Thyroid gland (tissue), 4 donors: ENCODE results near the gene NPRL2. TPM values are rescaled to one million over a fixed set of nuclear protein-coding genes. Genes with fewer than 3 reads are reported as not detected.

Source experiments
- DNase-seq, 2 donors: peaks; one replicate each; pipeline ENCODE4 v3.0.0-alpha.2; 2019
- H3K27ac ChIP-seq, 3 donors: fragments of 200-600 bp; sonication (generic); 1 replicate in 2 of 3; 2 replicates in 1 of 3; pipeline ENCODE4 v1.5.1; 2016 to 2019; ENCODE audit warnings: mild to moderate bottlenecking in 1 of 3, moderate library complexity in 1 of 3
- H3K27me3 ChIP-seq: fragments of 200-600 bp; sonication (generic); one replicate; pipeline ENCODE4 v1.5.1; 2019
- H3K36me3 ChIP-seq, 2 donors: fragments of 200-600 bp; sonication (generic); one replicate each; pipeline ENCODE4 v1.5.1; 2016 to 2019
- H3K4me1 ChIP-seq, 2 donors: fragments of 200-600 bp; sonication (generic); one replicate each; pipeline ENCODE4 v1.5.1; 2017 to 2019
- H3K4me3 ChIP-seq, 3 donors: fragments of 200-600 bp; sonication (generic); replicated peaks in 1 of 3; 1 replicate in 2 of 3; 2 replicates in 1 of 3; pipeline ENCODE4 v1.5.1; 2016; ENCODE audit warnings: mild to moderate bottlenecking in 1 of 3
- H3K9me3 ChIP-seq: fragments of 200-600 bp; sonication (generic); one replicate; pipeline ENCODE4 v1.5.1; 2017
- POLR2A ChIP-seq, 2 donors: fragments of 450-650 bp; IDR thresholded peaks; one replicate each; pipeline ENCODE4 v1.6.1; 2017; ENCODE audit warnings: antibody characterized with exemption in 2 of 2, mild to moderate bottlenecking in 2 of 2, moderate library complexity in 1 of 2
- WGBS, 2 donors: methylation state at CpG; one replicate each; pipeline ENCODE4 v1.1.5; 2017; 5-methylcytosine and 5-hydroxymethylcytosine counted together
- intact Hi-C: fragments of 100-400 bp; cut with DNase I; formaldehyde crosslinking; loops from one replicate; pipeline ENCODE4 v1.15.1; 2023
- total RNA-seq, 4 donors: library from RNA; depleted of rRNA; stranded (reverse); fragments of >200 nt; gene quantifications; one replicate each; pipeline ENCODE4 v1.2.3, GENCODE V29; 2016
- TF ChIP-seq, protein P1 (sequence below), 6 experiments: fragments of 200-600 bp in 3 of 6; fragments of 450-650 bp in 3 of 6; sonication (generic) in 3 of 6; IDR thresholded peaks; one replicate each; pipeline ENCODE4 v1.5.1; 2016 to 2019; ENCODE audit warnings: antibody characterized with exemption in 6 of 6, mild to moderate bottlenecking in 2 of 6, inconsistent platforms in 1 of 6, moderate library complexity in 1 of 6

Gene NPRL2
- total RNA-seq, 4 donors from 2014 or later, result 13.4 to 30.6 (median 24.7) TPM

DNA sequence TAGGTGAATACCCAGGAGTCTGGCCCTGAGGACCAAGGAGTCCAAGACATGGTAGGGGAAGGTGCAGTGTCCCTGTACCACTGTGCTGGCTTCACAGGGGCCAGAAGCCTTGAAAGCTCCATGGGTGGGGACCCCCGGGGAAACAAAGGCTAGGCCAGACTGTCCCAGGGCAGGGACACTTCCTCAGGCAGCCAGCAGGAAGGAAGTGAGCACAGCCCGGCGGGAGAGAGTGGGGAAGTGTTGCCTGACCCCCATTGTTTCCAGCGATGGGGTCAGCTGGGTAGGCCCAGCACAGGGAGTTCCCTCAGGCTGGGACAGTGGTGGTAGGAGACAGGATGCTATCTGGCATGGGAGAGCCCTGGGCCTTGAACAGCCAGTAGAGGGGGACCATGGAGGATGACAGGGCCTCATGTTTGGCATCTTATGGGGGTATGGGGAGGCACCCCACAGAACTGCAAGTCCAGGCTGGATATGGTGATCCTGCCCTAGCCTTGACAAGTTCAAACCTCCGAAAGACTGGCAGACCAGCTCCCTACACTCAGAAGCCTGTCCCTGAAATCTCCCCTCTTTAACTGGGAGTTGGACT lies 26.9 kb downstream of the NPRL2 start:
- 79 to 81% methylated on average over 4 to 5 of the region's 5 CpGs for WGBS, 2 donors
- no peak for DNase-seq
- TF ChIP-seq, protein P1, sequence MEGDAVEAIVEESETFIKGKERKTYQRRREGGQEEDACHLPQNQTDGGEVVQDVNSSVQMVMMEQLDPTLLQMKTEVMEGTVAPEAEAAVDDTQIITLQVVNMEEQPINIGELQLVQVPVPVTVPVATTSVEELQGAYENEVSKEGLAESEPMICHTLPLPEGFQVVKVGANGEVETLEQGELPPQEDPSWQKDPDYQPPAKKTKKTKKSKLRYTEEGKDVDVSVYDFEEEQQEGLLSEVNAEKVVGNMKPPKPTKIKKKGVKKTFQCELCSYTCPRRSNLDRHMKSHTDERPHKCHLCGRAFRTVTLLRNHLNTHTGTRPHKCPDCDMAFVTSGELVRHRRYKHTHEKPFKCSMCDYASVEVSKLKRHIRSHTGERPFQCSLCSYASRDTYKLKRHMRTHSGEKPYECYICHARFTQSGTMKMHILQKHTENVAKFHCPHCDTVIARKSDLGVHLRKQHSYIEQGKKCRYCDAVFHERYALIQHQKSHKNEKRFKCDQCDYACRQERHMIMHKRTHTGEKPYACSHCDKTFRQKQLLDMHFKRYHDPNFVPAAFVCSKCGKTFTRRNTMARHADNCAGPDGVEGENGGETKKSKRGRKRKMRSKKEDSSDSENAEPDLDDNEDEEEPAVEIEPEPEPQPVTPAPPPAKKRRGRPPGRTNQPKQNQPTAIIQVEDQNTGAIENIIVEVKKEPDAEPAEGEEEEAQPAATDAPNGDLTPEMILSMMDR (IDR thresholded peaks at IDR 0.05), result no peak
- no peak for TF ChIP-seq POLR2A (IDR thresholded peaks at IDR 0.05)
- Histone ChIP-seq H3K27ac (peak overlapping the region; percentile 22 to 98 (median 96)), H3K4me1 (peaks cover 31 to 51% of the 10 kb centered on the region in 2 donors), H3K9me3 (no peaks in the 10 kb centered on the region), H3K27me3 (no peaks in the 10 kb centered on the region), H3K4me3 (no peak overlapping the region), H3K36me3 (peaks cover 4 to 5% of the 10 kb centered on the region in 2 donors)
- intact Hi-C loops, result no loop called here

DNA sequence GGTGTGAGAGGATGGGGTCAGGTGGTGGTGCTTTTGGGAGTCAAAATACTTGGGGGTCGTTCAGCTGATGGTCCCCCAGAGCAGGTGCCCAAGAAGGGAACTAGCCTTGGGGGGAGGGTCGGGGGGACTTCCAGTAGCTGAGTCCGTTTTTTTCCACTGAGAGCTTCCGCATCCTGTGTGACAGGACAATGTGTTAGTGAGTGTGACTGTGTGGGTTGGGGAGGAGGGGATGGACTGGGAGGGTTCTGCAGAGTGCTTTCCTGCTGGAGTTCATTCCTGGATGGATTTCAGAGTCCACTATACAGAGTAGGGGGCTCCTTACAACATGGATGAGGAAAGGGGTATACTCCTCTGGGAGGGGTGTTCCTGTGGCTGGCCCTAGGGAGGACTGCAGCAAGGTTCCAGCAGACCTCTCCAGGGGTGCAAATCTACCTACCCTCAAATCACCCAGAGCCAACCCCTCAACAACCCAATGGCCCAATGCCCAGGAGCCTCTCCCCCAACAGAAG lies 27.4 kb downstream of the NPRL2 start:
- Histone ChIP-seq H3K27me3 (no peaks in the 10 kb centered on the region), H3K4me3 (no peak overlapping the region), H3K9me3 (no peaks in the 10 kb centered on the region), H3K4me1 (peaks cover 32 to 54% of the 10 kb centered on the region in 2 donors), H3K36me3 (peaks cover 7 to 9% of the 10 kb centered on the region in 2 donors), H3K27ac (peak overlapping the region; percentile 44 to 98 (median 96))
- intact Hi-C loops, result no loop called here
- DNase-seq, result no peak
- no peak for TF ChIP-seq POLR2A (IDR thresholded peaks at IDR 0.05)
- TF ChIP-seq, protein P1 (IDR thresholded peaks at IDR 0.05), result no peak
- 48% methylated on average over 4 of the region's 4 CpGs; no CpG with 5 or more reads in 1 of the 2 donors for WGBS, 2 donors

DNA sequence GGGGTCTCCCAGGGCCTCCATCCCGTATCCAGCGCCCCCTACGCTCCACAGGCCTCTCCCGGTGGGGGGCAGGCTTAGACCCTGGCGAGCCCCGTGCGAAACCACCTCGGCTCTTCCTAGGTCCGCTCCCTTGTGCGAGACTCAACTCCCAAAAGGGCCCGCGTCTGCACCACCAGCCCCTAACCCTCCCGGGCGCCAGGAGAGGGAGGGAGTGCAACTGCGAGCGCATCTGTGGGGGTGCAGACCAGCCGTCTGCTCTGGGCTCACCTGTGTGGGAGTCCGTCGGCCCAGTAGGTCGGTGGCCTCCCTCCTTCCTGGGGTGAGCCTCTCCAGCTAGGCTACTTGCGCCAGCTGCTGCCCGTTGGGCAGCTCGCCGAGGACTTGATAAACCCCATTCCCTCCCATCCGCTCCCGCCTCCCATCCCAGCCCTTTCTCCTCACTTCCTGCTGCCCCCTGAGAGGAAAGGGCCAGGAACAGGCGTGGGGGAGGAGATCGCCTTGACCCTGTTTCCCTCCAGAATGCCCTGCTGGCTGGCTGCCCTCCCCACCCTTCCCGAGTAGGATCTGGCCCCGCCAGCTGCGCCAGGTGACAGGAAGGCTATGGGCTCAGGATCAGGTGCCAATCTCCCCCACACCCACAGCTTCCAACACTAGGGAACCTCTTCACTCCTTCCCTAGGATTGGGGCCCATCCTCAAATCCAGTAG lies 28.0 kb downstream of the NPRL2 start, which contains the start of gene HYAL2:
HYAL2 (minus strand) TSS at position 360 of the 706 bp plus-strand sequence. CDS start 2,256 bp downstream, outside the sequence.
- DNase-seq, result peak in 1 of 2 donors; percentile 50
- Histone ChIP-seq H3K4me3 (peak within 1 kb of the TSS; percentile 3 to 86 (median 43)), H3K36me3 (peaks cover 10 to 13% of the 10 kb centered on the region in 2 donors), H3K4me1 (peaks cover 34 to 60% of the 10 kb centered on the region in 2 donors), H3K27ac (peak within 1 kb of the TSS; percentile 96 to 98 (median 98)), H3K27me3 (no peaks in the 10 kb centered on the region), H3K9me3 (no peaks in the 10 kb centered on the region)
- intact Hi-C loops, result no loop called here
- TF ChIP-seq, protein P1 (IDR thresholded peaks at IDR 0.05), result no peak
- no peak for TF ChIP-seq POLR2A (IDR thresholded peaks at IDR 0.05)
- 52 to 57% methylated on average over 24 to 27 of the region's 31 CpGs for WGBS, 2 donors

DNA sequence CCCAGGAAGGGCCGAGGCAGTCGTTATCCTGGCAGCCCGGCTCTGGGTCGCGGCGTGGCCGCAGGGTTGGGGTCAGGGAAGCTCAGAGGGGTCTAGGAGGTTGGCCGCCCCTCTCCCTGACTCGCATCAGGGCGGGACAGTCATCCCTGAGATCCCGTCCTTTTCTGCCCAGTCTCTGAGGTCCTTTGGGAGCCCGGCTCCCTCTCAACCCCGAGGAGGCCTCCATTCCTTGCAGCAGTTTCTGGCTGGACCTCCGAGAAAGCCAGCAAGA lies 28.5 kb downstream of the NPRL2 start:
- Histone ChIP-seq H3K27ac (peak overlapping the region; percentile 96 to 98 (median 98)), H3K4me1 (peaks cover 34 to 61% of the 10 kb centered on the region in 2 donors), H3K27me3 (no peaks in the 10 kb centered on the region), H3K36me3 (peaks cover 10 to 18% of the 10 kb centered on the region in 2 donors), H3K9me3 (no peaks in the 10 kb centered on the region), H3K4me3 (peak overlapping the region; percentile 3 to 86 (median 43))
- DNase-seq, result no peak
- 10 to 35% methylated on average over 2 to 13 of the region's 14 CpGs for WGBS, 2 donors
- TF ChIP-seq, protein P1 (IDR thresholded peaks at IDR 0.05), result no peak
- intact Hi-C loops, result no loop called here
